ENCODE data around the gene RUVBL1. TPM values are rescaled to one million over a fixed set of nuclear protein-coding genes. Genes with fewer than 3 reads are reported as not detected.

Gene RUVBL1
- total and polyA plus RNA-seq, 10 of the 15 experiments (the other 5 are each of a cell fraction or from before 2014, with no cell fraction given) = 15.2 to 142 (median 84.2) TPM

- TF ChIP-seq ZZZ3 (IDR thresholded peaks at IDR 0.05; ENCODE audit: control insufficient read depth, insufficient read length, low read depth) = no peak
- no peak for TF ChIP-seq IKZF1 (conservative IDR thresholded peaks at IDR 0.05)
- TF ChIP-seq POLR2AphosphoS5 (IDR thresholded peaks at IDR 0.05; ENCODE audit: low read length) = peak; percentile 38; the same call in 1 of the 2 replicates
- no peak for TF ChIP-seq TBL1XR1 (IDR thresholded peaks at IDR 0.05; ENCODE audit: low read depth, low read length)
- TF ChIP-seq ELK1 (IDR thresholded peaks at IDR 0.05; ENCODE audit: low read depth, low read length) = no peak
- TF ChIP-seq WRNIP1 (IDR thresholded peaks at IDR 0.05; ENCODE audit: borderline replicate concordance, low read depth, low read length) = no peak
- peak; percentile 60; the same call in 1 of the 2 replicates for TF ChIP-seq POLR2A (IDR thresholded peaks at IDR 0.05; ENCODE audit: low read depth, low read length)
- no peak for TF ChIP-seq RAD51 (IDR thresholded peaks at IDR 0.05)
- TF ChIP-seq FOXM1 (IDR thresholded peaks at IDR 0.05; ENCODE audit: low read depth, low read length) = no peak
- no peak for TF ChIP-seq GABPA (IDR thresholded peaks at IDR 0.05; ENCODE audit: low read depth)
- no peak for TF ChIP-seq SKIL (IDR thresholded peaks at IDR 0.05; ENCODE audit: low read depth, poor library complexity, severe bottlenecking)
- TF ChIP-seq HDAC2 (IDR thresholded peaks at IDR 0.05) = no peak
- TF ChIP-seq RB1 (IDR thresholded peaks at IDR 0.05; ENCODE audit: borderline replicate concordance) = no peak
- no peak for TF ChIP-seq ETV6 (conservative IDR thresholded peaks at IDR 0.05 in 1 of 2, IDR thresholded peaks at IDR 0.05 in 1 of 2; ENCODE audit: borderline replicate concordance in 1 of 2, low read depth in 1 of 2)
- TF ChIP-seq CEBPZ (IDR thresholded peaks at IDR 0.05; ENCODE audit: low read depth, low read length) = no peak
- TF ChIP-seq CHD2 (IDR thresholded peaks at IDR 0.05; ENCODE audit: borderline replicate concordance, low read depth, low read length) = no peak
- TF ChIP-seq CREM (IDR thresholded peaks at IDR 0.05; ENCODE audit: low read depth) = no peak
These were observed 55.4 kb downstream of the RUVBL1 start (continued) for GRCh38 chr3:128068156-128068620.
